H9 (cell line): Measurements from ENCODE around the gene ST6GALNAC6. TPM values are rescaled to one million over a fixed set of nuclear protein-coding genes. Genes with fewer than 3 reads are reported as not detected.
A peak's percentile ranks its signal among the peaks of the same experiment; 100 is the strongest.

Experiments used
- DNase-seq: peaks from one replicate; pipeline ENCODE4 v3.0.0-alpha.2; 2017
- H2AFZ ChIP-seq: one replicate; pipeline ENCODE4 v1.6.1; 2013; ENCODE audit warnings: mild to moderate bottlenecking, low read length, control low read depth, moderate library complexity
- H2AK5ac ChIP-seq: 2 replicates; pipeline ENCODE4 v1.6.1; 2013; ENCODE audit warnings: low read length, control low read depth, mixed read lengths; ENCODE audit not compliant: insufficient read length
- H2BK120ac ChIP-seq: one replicate; pipeline ENCODE4 v1.6.1; 2013; ENCODE audit warnings: low read depth, mild to moderate bottlenecking, low read length, control low read depth, inconsistent platforms; ENCODE audit not compliant: poor library complexity, severe bottlenecking
- H2BK12ac ChIP-seq: 2 replicates; pipeline ENCODE4 v1.6.1; 2013; ENCODE audit warnings: low read length, control low read depth, mixed read lengths, low read depth; ENCODE audit not compliant: insufficient read length
- H2BK15ac ChIP-seq: 2 replicates; pipeline ENCODE4 v1.6.1; 2013; ENCODE audit warnings: low read depth, low read length, control low read depth
- H2BK20ac ChIP-seq: one replicate; pipeline ENCODE4 v1.6.1; 2013; ENCODE audit warnings: low read depth, mild to moderate bottlenecking, low read length, control low read depth, inconsistent platforms; ENCODE audit not compliant: poor library complexity, severe bottlenecking
- H2BK5ac ChIP-seq: 2 replicates; pipeline ENCODE4 v1.6.1; 2013; ENCODE audit warnings: low read length, control low read depth, mixed read lengths; ENCODE audit not compliant: insufficient read length
- H3K14ac ChIP-seq: 2 replicates; pipeline ENCODE4 v1.6.1; 2013; ENCODE audit warnings: low read length, control low read depth; ENCODE audit not compliant: insufficient read depth
- H3K18ac ChIP-seq: 2 replicates; pipeline ENCODE4 v1.6.1; 2013; ENCODE audit warnings: low read depth, mild to moderate bottlenecking, mixed read lengths, low read length, control low read depth; ENCODE audit not compliant: insufficient read length
- H3K23ac ChIP-seq: 2 replicates; pipeline ENCODE4 v1.6.1; 2013; ENCODE audit warnings: low read length, control low read depth, mixed read lengths, low read depth; ENCODE audit not compliant: insufficient read length
- H3K23me2 ChIP-seq: 2 replicates; pipeline ENCODE4 v1.6.1; 2013; ENCODE audit warnings: low read depth, mild to moderate bottlenecking, mixed read lengths, low read length, control low read depth; ENCODE audit not compliant: insufficient read length, poor library complexity, severe bottlenecking
- H3K27ac ChIP-seq: 2 replicates; pipeline ENCODE4 v1.5.1; 2013; ENCODE audit warnings: low read length, control low read depth, mixed read lengths, low read depth; ENCODE audit not compliant: insufficient read length
- H3K27me3 ChIP-seq: 2 replicates; pipeline ENCODE4 v1.6.1; 2013; ENCODE audit warnings: low read length, control low read depth, inconsistent platforms; ENCODE audit not compliant: insufficient read depth
- H3K4ac ChIP-seq: 2 replicates; pipeline ENCODE4 v1.6.1; 2013; ENCODE audit warnings: low read depth, mild to moderate bottlenecking, control low read depth, inconsistent platforms, low read length, moderate library complexity
- H3K4me1 ChIP-seq: 2 replicates; pipeline ENCODE4 v1.6.1; 2013; ENCODE audit warnings: low read length, control low read depth, inconsistent platforms; ENCODE audit not compliant: insufficient read depth
- H3K4me2 ChIP-seq: 2 replicates; pipeline ENCODE4 v1.6.1; 2013; ENCODE audit warnings: low read length, control low read depth, mixed read lengths; ENCODE audit not compliant: insufficient read length, insufficient read depth
- H3K56ac ChIP-seq: 2 replicates; pipeline ENCODE4 v1.6.1; 2013; ENCODE audit warnings: low read depth, mild to moderate bottlenecking, mixed read lengths, low read length, control low read depth; ENCODE audit not compliant: insufficient read length
- H3K79me1 ChIP-seq: 2 replicates; pipeline ENCODE4 v1.6.1; 2013; ENCODE audit warnings: low read depth, mild to moderate bottlenecking, moderate library complexity, low read length, control low read depth, inconsistent platforms; ENCODE audit not compliant: insufficient read depth, poor library complexity, severe bottlenecking
- H3K79me2 ChIP-seq: 2 replicates; pipeline ENCODE4 v1.6.1; 2013; ENCODE audit warnings: low read length, control low read depth, inconsistent platforms; ENCODE audit not compliant: insufficient read depth
- H3K9ac ChIP-seq: 2 replicates; pipeline ENCODE4 v1.6.1; 2013; ENCODE audit warnings: low read length, control low read depth, mixed read lengths; ENCODE audit not compliant: insufficient read length; ENCODE audit errors: extremely low read depth
- H3K9me3 ChIP-seq: one replicate; pipeline ENCODE4 v1.6.1; 2013; ENCODE audit warnings: low read depth, low read length, inconsistent platforms; ENCODE audit not compliant: control insufficient read depth
- H3T11ph ChIP-seq: one replicate; pipeline ENCODE4 v1.6.1; 2013; ENCODE audit warnings: mild to moderate bottlenecking, low read length, control low read depth, inconsistent platforms
- H4K20me1 ChIP-seq: one replicate; pipeline ENCODE4 v1.6.1; 2013; ENCODE audit not compliant: control insufficient read depth, insufficient read length, insufficient read depth
- H4K5ac ChIP-seq: 2 replicates; pipeline ENCODE4 v1.6.1; 2013; ENCODE audit warnings: low read depth, mild to moderate bottlenecking, mixed read lengths, low read length, control low read depth; ENCODE audit not compliant: insufficient read length
- H4K8ac ChIP-seq: replicated peaks from 2 replicates; pipeline ENCODE4 v1.6.1; 2013; ENCODE audit warnings: low read length, control low read depth, mixed read lengths, low read depth; ENCODE audit not compliant: insufficient read length
- H4K91ac ChIP-seq: 2 replicates; pipeline ENCODE4 v1.6.1; 2013; ENCODE audit warnings: low read depth, mild to moderate bottlenecking, moderate library complexity, mixed read lengths, low read length, control low read depth; ENCODE audit not compliant: insufficient read length
- H3K27ac Mint-ChIP-seq, 3 experiments: 2 replicates in 2 of 3; 3 replicates in 1 of 3; pipeline ENCODE4 v1.8.0; 2020 to 2021; ENCODE audit warnings: mixed read lengths in 3 of 3, mild to moderate bottlenecking in 1 of 3, moderate library complexity in 1 of 3
- H3K27me3 Mint-ChIP-seq: 2 replicates; pipeline ENCODE4 v1.8.0; 2021; ENCODE audit warnings: low read depth, mild to moderate bottlenecking, moderate library complexity, mixed read lengths
- H3K36me3 Mint-ChIP-seq, 3 experiments: 2 replicates in 2 of 3; 3 replicates in 1 of 3; pipeline ENCODE4 v1.8.0; 2020 to 2021; ENCODE audit warnings: low read depth in 3 of 3, mixed read lengths in 3 of 3; ENCODE audit not compliant: insufficient read depth in 1 of 3
- H3K4me1 Mint-ChIP-seq, 2 experiments: 2 replicates each; pipeline ENCODE4 v1.8.0; 2020; ENCODE audit warnings: mixed read lengths in 2 of 2
- H3K4me3 Mint-ChIP-seq, 2 experiments: 2 replicates in 1 of 2; 3 replicates in 1 of 2; pipeline ENCODE4 v1.8.0; 2020 to 2021; ENCODE audit warnings: mild to moderate bottlenecking in 2 of 2, mixed read lengths in 2 of 2, moderate library complexity in 1 of 2
- H3K9me3 Mint-ChIP-seq, 2 experiments: 2 replicates in 1 of 2; 3 replicates in 1 of 2; pipeline ENCODE4 v1.8.0; 2020; ENCODE audit warnings: mild to moderate bottlenecking in 2 of 2, mixed read lengths in 2 of 2, moderate library complexity in 1 of 2
- CTCF ChIP-seq: fragments of 200-600 bp; sonication (generic); conservative IDR thresholded peaks from 3 replicates; pipeline ENCODE4 v1.8.0; 2021; ENCODE audit warnings: antibody characterized with exemption, mild to moderate bottlenecking
- WGBS: extraction: QIAGEN DNeasy Blood & Tissue Kit; methylation state at CpG from one replicate; pipeline ENCODE4 v1.1.7; 2013; ENCODE audit warnings: missing lambda C conversion rate, low lambda C conversion rate, mixed read lengths; ENCODE audit not compliant: insufficient read length; ENCODE audit errors: extremely low coverage; 5-methylcytosine and 5-hydroxymethylcytosine counted together
- total RNA-seq: library from RNA; stranded (reverse); gene quantifications from 2 replicates; pipeline ENCODE4 v1.2.1, GENCODE V29; 2021

Gene ST6GALNAC6
- total RNA-seq, 1 experiment from 2014 or later, result 29.8 TPM

GRCh38 chr9:127942216-127943010, 43.0 kb upstream of the ST6GALNAC6 start:
- Mint-ChIP-seq H3K4me1 (peaks cover 15 to 39% of the 10 kb centered on the region in 2 experiments), H3K9me3 (no peaks in the 10 kb centered on the region), H3K27ac (peak overlapping the region; percentile 45 to 77 (median 61); a peak in 3 of 7 replicates), H3K27me3 (peaks cover 2% of the 10 kb centered on the region; the same call in 1 of the 2 replicates), H3K36me3 (peaks cover 10 to 42% (median 39%) of the 10 kb centered on the region in 3 experiments; a peak in 6 of 7 replicates), H3K4me3 (no peak overlapping the region; a peak in 1 of 5 replicates)
- H3K56ac ChIP-seq, result no peak overlapping the region
- H2AK5ac ChIP-seq, result no peak overlapping the region
- no peaks in the 10 kb centered on the region for H3K27me3 ChIP-seq
- no peak overlapping the region for H3K27ac ChIP-seq
- no CpG with 5 or more reads among the region's 18 CpGs for WGBS
- TF ChIP-seq CTCF, result peak; percentile 92
- no peaks in the 10 kb centered on the region for H3K9me3 ChIP-seq
- H3K79me2 ChIP-seq, result no peaks in the 10 kb centered on the region
- H4K8ac ChIP-seq, result no peak overlapping the region
- H3K4ac ChIP-seq, result no peak overlapping the region
- no peak overlapping the region for H2BK120ac ChIP-seq
- no peak overlapping the region for H4K5ac ChIP-seq
- H2BK15ac ChIP-seq, result no peak overlapping the region
- no peak overlapping the region for H2BK20ac ChIP-seq
- H2BK5ac ChIP-seq, result no peak overlapping the region
- H3T11ph ChIP-seq, result no peak overlapping the region
- no peaks in the 10 kb centered on the region for H3K79me1 ChIP-seq
- peak; percentile 86 for DNase-seq
- H2AFZ ChIP-seq, result no peak overlapping the region
- no peaks in the 10 kb centered on the region for H4K20me1 ChIP-seq
- no peak overlapping the region for H3K9ac ChIP-seq
- no peak overlapping the region for H3K4me2 ChIP-seq
- no peaks in the 10 kb centered on the region for H3K4me1 ChIP-seq
- no peak overlapping the region for H2BK12ac ChIP-seq
- no peak overlapping the region for H3K18ac ChIP-seq
- no peak overlapping the region for H3K14ac ChIP-seq
- no peak overlapping the region for H3K23ac ChIP-seq
- no peak overlapping the region for H4K91ac ChIP-seq
- H3K23me2 ChIP-seq, result no peaks in the 10 kb centered on the region
